GM19438 (cell line): ENCODE measurements around the gene PHF1.
A peak's percentile ranks its signal among the peaks of the same experiment; 100 is the strongest.

Experiments
- ATAC-seq: cut with Tn5 transposase; IDR thresholded peaks from one replicate; pipeline ENCODE4 v1.9.1; 2021; ENCODE audit warnings: low read depth; ENCODE audit not compliant: unreplicated experiment

Gene PHF1

GRCh38 chr6:33417128-33417902 is 6.5 kb downstream of the PHF1 start:
- no peak for ATAC-seq

- peak; percentile 87 for ATAC-seq
Observed at GRCh38 chr6:33417903-33418689, 7.3 kb downstream of the PHF1 start, which contains the start of gene CUTA. Gene CUTA (minus strand): TSS chr6:33418107. CDS start chr6:33418000, 107 bp downstream.

GRCh38 chr6:33418690-33419291 is 8.0 kb downstream of the PHF1 start:
- ATAC-seq: no peak

GRCh38 chr6:33419580-33420490 is 9.0 kb downstream of the PHF1 start, which contains the start of gene SYNGAP1:
Gene SYNGAP1 (plus strand): TSS chr6:33420065. CDS start chr6:33420265, 200 bp downstream.
- no peak for ATAC-seq

GRCh38 chr6:33420491-33421343 is 9.9 kb downstream of the PHF1 start:
- ATAC-seq: no peak

- ATAC-seq: no peak
Observed at GRCh38 chr6:33421344-33421643, 10.5 kb downstream of the PHF1 start.

GRCh38 chr6:33423777-33424176 is 13.0 kb downstream of the PHF1 start:
- ATAC-seq: no peak

GRCh38 chr6:33424855-33425667 is 14.2 kb downstream of the PHF1 start:
- ATAC-seq: no peak

- ATAC-seq: no peak
Observed at GRCh38 chr6:33425668-33426577, 15.1 kb downstream of the PHF1 start.

- no peak for ATAC-seq
Observed at GRCh38 chr6:33426590-33427511, 16.0 kb downstream of the PHF1 start.

- ATAC-seq: no peak
Observed at GRCh38 chr6:33427585-33428223, 16.9 kb downstream of the PHF1 start.

GRCh38 chr6:33428224-33428965 is 17.6 kb downstream of the PHF1 start:
- ATAC-seq: no peak

GRCh38 chr6:33428966-33429749 is 18.3 kb downstream of the PHF1 start:
- ATAC-seq: no peak

- ATAC-seq: no peak
Observed at GRCh38 chr6:33429750-33430052, 18.9 kb downstream of the PHF1 start.

- ATAC-seq: no peak
Observed at GRCh38 chr6:33430334-33430733, 19.5 kb downstream of the PHF1 start.
